Stomach (tissue), 19 donors: ENCODE data around the gene IPO7. TPM values are rescaled to one million over a fixed set of nuclear protein-coding genes. Genes with fewer than 3 reads are reported as not detected.
A peak's percentile ranks its signal among the peaks of the same experiment; 100 is the strongest.

Experiments
- DNase-seq, 2 donors: peaks; one replicate each; pipeline versions ENCODE4 v3.0.0 to v3.0.0-alpha.2; 2013 to 2019
- H3K27ac ChIP-seq, 5 donors: fragments of 200-600 bp in 4 of 5; sonication (generic) in 4 of 5; one replicate each; pipeline ENCODE4 v1.5.1; 2013 to 2019; ENCODE audit warnings: mild to moderate bottlenecking in 1 of 5, moderate library complexity in 1 of 5
- H3K27me3 ChIP-seq, 3 donors: fragments of 200-600 bp; sonication (generic); one replicate each; pipeline ENCODE4 v1.5.1; 2017 to 2019; ENCODE audit warnings: mixed run types in 1 of 3
- H3K36me3 ChIP-seq, 4 donors: fragments of 200-600 bp; sonication (generic); 1 replicate in 3 of 4; 2 replicates in 1 of 4; pipeline ENCODE4 v1.5.1; 2016 to 2019
- H3K4me1 ChIP-seq, 4 donors: fragments of 200-600 bp; sonication (generic); one replicate each; pipeline ENCODE4 v1.5.1; 2016 to 2019
- H3K4me3 ChIP-seq, 4 donors: fragments of 200-600 bp; sonication (generic) in 3 of 4; one replicate each; pipeline ENCODE4 v1.5.1; 2016 to 2019; ENCODE audit warnings: mild to moderate bottlenecking in 1 of 4
- H3K9me3 ChIP-seq, 4 donors: fragments of 200-600 bp; sonication (generic); one replicate each; pipeline ENCODE4 v1.5.1; 2016 to 2019
- EP300 ChIP-seq: sonication (generic); formaldehyde crosslinking; IDR thresholded peaks from one replicate; pipeline ENCODE4 v1.6.1; 2017; ENCODE audit warnings: antibody characterized with exemption
- POLR2A ChIP-seq, 4 donors: fragments of 450-650 bp; IDR thresholded peaks; one replicate each; pipeline ENCODE4 v1.6.1; 2016; ENCODE audit warnings: antibody characterized with exemption in 4 of 4, control low read depth in 2 of 4, mild to moderate bottlenecking in 1 of 4, moderate library complexity in 1 of 4
- POLR2AphosphoS5 ChIP-seq, 3 donors: sonication (generic); formaldehyde crosslinking; IDR thresholded peaks; one replicate each; pipeline ENCODE4 v1.6.1; 2016; ENCODE audit warnings: antibody characterized with exemption in 3 of 3
- WGBS, 5 donors: extraction: QIAGEN DNeasy Blood & Tissue Kit in 3 of 5; methylation state at CpG; one replicate each; pipeline versions ENCODE4 v1.1.5 to v1.1.7; 2013 to 2018; 5-methylcytosine and 5-hydroxymethylcytosine counted together
- intact Hi-C: fragments of 100-400 bp; cut with DNase I; formaldehyde crosslinking; loops from one replicate; pipeline ENCODE4 v1.15.1; 2023; ENCODE audit warnings: low total_unique reads
- long read RNA-seq, 10 donors: transcript quantifications; one replicate each; lab custom pipeline, GENCODE V29; 2026
- polyA plus RNA-seq, 3 donors: library from polyadenylated mRNA; stranded (reverse); fragments of 200-250 nt; gene quantifications; one replicate each; pipeline ENCODE4 v1.2.3, GENCODE V29; 2013
- total RNA-seq, 5 donors: library from RNA; depleted of rRNA; stranded (reverse); fragments of >200 nt; gene quantifications; one replicate each; pipeline versions ENCODE4 v1.1.0 to v1.2.3, GENCODE V29; 2014 to 2016
- TF ChIP-seq, protein P1 (sequence below), 7 experiments: fragments of 450-650 bp in 4 of 7; fragments of 200-600 bp in 3 of 7; sonication (generic) in 3 of 7; IDR thresholded peaks; one replicate each; pipeline ENCODE4 v1.5.1; 2016 to 2019; ENCODE audit warnings: antibody characterized with exemption in 7 of 7, control low read depth in 2 of 7, mild to moderate bottlenecking in 1 of 7
- donor health status: healthy with polysubstance abuse.
- donor health status: Bipolar disorder and iron deficiency.
- donor health status: healthy.

Gene IPO7
- total RNA-seq: 100 to 1,000 TPM in 4 of 5 donors, 10 to 100 TPM in 1; 62.4 to 283 (median 129) TPM
- 10 to 100 TPM; 23.0 to 32.6 (median 26.1) TPM for polyA plus RNA-seq
- long read RNA-seq, donor 1, full-length matches to known transcripts: 3 of 3 reads
- long read RNA-seq, donor 1, partial matches to known transcripts: 0 of 3 reads
- long read RNA-seq, donor 1, other reads (novel, unspliced or antisense): 0 of 3 reads
- long read RNA-seq, donor 2, full-length matches to known transcripts: 2 of 8 reads
- long read RNA-seq, donor 2, partial matches to known transcripts: 6 of 8 reads
- long read RNA-seq, donor 2, other reads (novel, unspliced or antisense): 0 of 8 reads
- long read RNA-seq, donor 3, full-length matches to known transcripts: 2 of 7 reads
- long read RNA-seq, donor 3, partial matches to known transcripts: 5 of 7 reads
- long read RNA-seq, donor 3, other reads (novel, unspliced or antisense): 0 of 7 reads
- long read RNA-seq, donor 4: 0 reads
- long read RNA-seq, donor 5, full-length matches to known transcripts: 5 of 5 reads
- long read RNA-seq, donor 5, partial matches to known transcripts: 0 of 5 reads
- long read RNA-seq, donor 5, other reads (novel, unspliced or antisense): 0 of 5 reads
- long read RNA-seq, donor 6, full-length matches to known transcripts: 9 of 21 reads
- long read RNA-seq, donor 6, partial matches to known transcripts: 12 of 21 reads
- long read RNA-seq, donor 6, other reads (novel, unspliced or antisense): 0 of 21 reads
- long read RNA-seq, donor 7, full-length matches to known transcripts: 1 of 27 reads
- long read RNA-seq, donor 7, partial matches to known transcripts: 26 of 27 reads
- long read RNA-seq, donor 7, other reads (novel, unspliced or antisense): 0 of 27 reads
- long read RNA-seq, donor 8, full-length matches to known transcripts: 7 of 7 reads
- long read RNA-seq, donor 8, partial matches to known transcripts: 0 of 7 reads
- long read RNA-seq, donor 8, other reads (novel, unspliced or antisense): 0 of 7 reads
- long read RNA-seq, donor 9: 0 reads
- long read RNA-seq, donor 10, full-length matches to known transcripts: 3 of 3 reads
- long read RNA-seq, donor 10, partial matches to known transcripts: 0 of 3 reads
- long read RNA-seq, donor 10, other reads (novel, unspliced or antisense): 0 of 3 reads

DNA sequence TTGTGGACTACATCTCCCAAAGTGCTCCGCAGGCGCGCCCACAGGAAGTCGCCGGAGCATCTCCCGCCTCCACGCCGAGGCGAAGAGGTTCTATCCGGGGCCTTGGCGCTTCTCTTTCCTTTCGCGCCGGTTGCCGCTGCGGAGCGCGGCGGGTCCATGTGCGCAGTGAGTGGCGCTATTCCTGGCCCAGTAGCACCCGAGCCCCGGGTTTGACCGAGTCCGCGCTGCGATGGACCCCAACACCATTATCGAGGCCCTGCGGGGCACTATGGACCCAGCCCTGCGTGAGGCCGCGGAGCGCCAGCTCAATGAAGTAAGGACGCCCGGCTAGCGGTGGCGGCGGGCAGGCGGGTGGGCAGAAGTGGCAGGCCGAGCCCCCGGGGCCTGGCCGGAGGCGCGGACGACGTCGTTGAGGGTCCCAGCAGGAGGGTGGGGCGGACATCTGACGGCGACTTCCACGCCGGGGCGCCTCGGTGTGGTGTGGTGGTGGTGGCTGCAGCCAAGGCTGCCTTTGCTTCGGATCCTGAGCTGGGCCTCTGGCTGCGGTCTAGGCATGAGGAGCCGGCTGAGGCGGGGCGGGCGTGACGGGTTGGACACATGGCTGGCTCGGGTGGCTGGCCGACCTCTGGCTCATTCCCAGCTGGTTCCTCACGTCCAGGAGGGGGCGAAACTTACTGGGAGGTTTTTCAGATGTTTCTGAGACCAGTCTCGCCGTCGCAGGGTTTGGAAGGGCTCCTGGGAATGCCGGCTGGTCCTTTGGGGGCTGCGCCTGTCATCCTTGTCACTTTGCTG, at the start of gene IPO7:
TSS of gene IPO7 (plus strand) at position 118 of the 792 bp plus-strand sequence. CDS start at position 230, 112 bp downstream.
- H3K27me3 ChIP-seq: no peaks in the 10 kb centered on the region
- no peaks in the 10 kb centered on the region for H3K9me3 ChIP-seq
- H3K4me3 ChIP-seq: peak within 1 kb of the TSS; percentile 76 to 99 (median 90)
- H3K4me1 ChIP-seq: peaks cover 9 to 51% (median 43%) of the 10 kb centered on the region in 4 donors
- 0 to 1% (median 0%) methylated on average over 40 to 70 of the region's 70 CpGs for WGBS, 5 donors
- peak within 1 kb of the TSS; percentile 93 to 96 (median 94) for H3K27ac ChIP-seq
- DNase-seq: peak; percentile 90 to 97
- H3K36me3 ChIP-seq: peaks cover 0 to 3% (median 0%) of the 10 kb centered on the region in 4 donors
- TF ChIP-seq POLR2AphosphoS5 (IDR thresholded peaks at IDR 0.05) (peak; percentile 82 to 98 (median 90)), POLR2A (IDR thresholded peaks at IDR 0.05) (no peak), EP300 (no peak)
- TF ChIP-seq, protein P1, sequence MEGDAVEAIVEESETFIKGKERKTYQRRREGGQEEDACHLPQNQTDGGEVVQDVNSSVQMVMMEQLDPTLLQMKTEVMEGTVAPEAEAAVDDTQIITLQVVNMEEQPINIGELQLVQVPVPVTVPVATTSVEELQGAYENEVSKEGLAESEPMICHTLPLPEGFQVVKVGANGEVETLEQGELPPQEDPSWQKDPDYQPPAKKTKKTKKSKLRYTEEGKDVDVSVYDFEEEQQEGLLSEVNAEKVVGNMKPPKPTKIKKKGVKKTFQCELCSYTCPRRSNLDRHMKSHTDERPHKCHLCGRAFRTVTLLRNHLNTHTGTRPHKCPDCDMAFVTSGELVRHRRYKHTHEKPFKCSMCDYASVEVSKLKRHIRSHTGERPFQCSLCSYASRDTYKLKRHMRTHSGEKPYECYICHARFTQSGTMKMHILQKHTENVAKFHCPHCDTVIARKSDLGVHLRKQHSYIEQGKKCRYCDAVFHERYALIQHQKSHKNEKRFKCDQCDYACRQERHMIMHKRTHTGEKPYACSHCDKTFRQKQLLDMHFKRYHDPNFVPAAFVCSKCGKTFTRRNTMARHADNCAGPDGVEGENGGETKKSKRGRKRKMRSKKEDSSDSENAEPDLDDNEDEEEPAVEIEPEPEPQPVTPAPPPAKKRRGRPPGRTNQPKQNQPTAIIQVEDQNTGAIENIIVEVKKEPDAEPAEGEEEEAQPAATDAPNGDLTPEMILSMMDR (IDR thresholded peaks at IDR 0.05): no peak
- intact Hi-C loops: no loop called here

DNA sequence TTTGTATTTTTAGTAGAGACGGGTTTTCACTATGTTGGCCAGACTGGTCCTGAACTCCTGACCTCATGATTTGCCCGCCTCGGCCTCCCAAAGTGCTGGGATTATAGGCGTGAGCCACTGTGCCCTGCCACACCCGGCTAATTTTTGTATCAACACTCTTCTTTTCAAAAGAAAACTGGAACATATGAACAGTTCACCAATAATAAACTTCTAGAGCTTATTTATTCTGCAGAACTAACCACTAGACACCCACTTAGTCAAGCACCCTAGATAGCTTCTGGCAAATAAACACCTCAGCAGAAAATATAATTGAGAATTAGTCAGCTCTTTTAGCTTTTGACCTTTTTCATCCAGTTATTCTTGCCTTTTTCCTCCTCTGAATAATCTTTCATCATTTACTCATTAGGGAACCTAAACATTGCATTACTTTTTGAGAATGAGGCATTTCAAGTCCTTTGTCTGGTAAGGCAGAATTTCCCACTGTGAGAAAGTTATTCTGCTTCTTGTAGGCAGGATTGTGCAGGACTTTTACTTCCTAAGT, 42.7 kb upstream of the IPO7 start:
- TF ChIP-seq, protein P1 (IDR thresholded peaks at IDR 0.05): no peak
- no peak for DNase-seq
- no peaks in the 10 kb centered on the region for H3K9me3 ChIP-seq
- H3K4me1 ChIP-seq: no peaks in the 10 kb centered on the region
- H3K27me3 ChIP-seq: no peaks in the 10 kb centered on the region
- intact Hi-C loops: no loop called here
- no peak overlapping the region for H3K4me3 ChIP-seq
- WGBS, 5 donors: 50 to 61% (median 55%) methylated on average over 5 of the region's 5 CpGs
- H3K27ac ChIP-seq: no peak overlapping the region
- H3K36me3 ChIP-seq: no peaks in the 10 kb centered on the region

DNA sequence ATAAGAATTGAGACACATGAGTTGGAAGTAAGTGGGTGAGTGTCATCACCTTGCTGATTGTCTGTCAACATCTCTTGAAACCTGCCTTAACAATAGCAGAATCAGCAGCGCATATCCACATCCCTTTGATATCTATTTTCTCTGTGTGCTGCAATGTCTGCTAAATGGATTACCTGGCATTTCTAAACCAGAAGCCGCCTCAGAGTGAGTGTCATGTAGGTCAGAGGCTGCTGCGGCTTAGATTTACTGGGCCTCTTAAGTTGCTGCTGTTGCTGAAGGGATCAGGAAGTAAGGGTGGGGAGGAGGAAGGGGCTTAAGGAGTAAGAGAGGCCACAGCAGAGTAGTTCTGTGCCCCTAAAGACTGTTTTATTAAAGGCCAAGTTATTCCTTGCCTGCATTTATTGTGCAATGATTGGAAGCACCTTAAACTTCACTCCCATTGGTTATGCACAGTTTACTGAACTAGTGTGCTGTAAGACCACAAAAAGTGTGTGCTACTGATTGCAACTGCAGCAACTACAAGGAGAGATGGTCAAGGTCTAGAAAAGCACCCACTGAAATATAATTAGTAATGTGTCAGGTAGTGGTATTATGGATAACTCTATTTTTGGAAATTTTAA, 40.3 kb upstream of the IPO7 start:
- intact Hi-C loops: no loop called here
- TF ChIP-seq POLR2A (IDR thresholded peaks at IDR 0.05) (no peak), EP300 (no peak), POLR2AphosphoS5 (IDR thresholded peaks at IDR 0.05) (no peak)
- TF ChIP-seq, protein P1 (IDR thresholded peaks at IDR 0.05): no peak
- H3K4me3 ChIP-seq: no peak overlapping the region
- H3K9me3 ChIP-seq: no peaks in the 10 kb centered on the region
- DNase-seq: peak in 1 of 2 donors; percentile 16
- H3K27ac ChIP-seq: no peak overlapping the region
- WGBS, 5 donors: 52 to 67% (median 59%) methylated on average over 3 of the region's 3 CpGs
- no peaks in the 10 kb centered on the region for H3K4me1 ChIP-seq
- no peaks in the 10 kb centered on the region for H3K36me3 ChIP-seq
- no peaks in the 10 kb centered on the region for H3K27me3 ChIP-seq
